Choroid plexus epithelial cell (primary cell): Measurements from ENCODE around the gene NABP1.

Experiments used
- DNase-seq: peaks from one replicate; pipeline ENCODE4 v3.0.0-alpha.2; 2010; ENCODE audit warnings: low read depth
- H3K4me3 ChIP-seq: 2 replicates; pipeline ENCODE4 v1.5.1; 2011; ENCODE audit warnings: low read depth, mild to moderate bottlenecking, control low read depth, low read length, moderate library complexity
- CTCF ChIP-seq: conservative IDR thresholded peaks from 2 replicates; pipeline ENCODE4 v1.5.1; 2011; ENCODE audit warnings: low read depth, mild to moderate bottlenecking, control low read depth, inconsistent platforms, low read length, moderate library complexity

Gene NABP1

GRCh38 chr2:191693778-191694177, 15.8 kb downstream of the NABP1 start:
- no peak overlapping the region for H3K4me3 ChIP-seq
- no peak for TF ChIP-seq CTCF
- peak; percentile 50 for DNase-seq

GRCh38 chr2:191696001-191696400, 18.1 kb downstream of the NABP1 start:
- no peak overlapping the region for H3K4me3 ChIP-seq
- no peak for TF ChIP-seq CTCF
- peak; percentile 99 for DNase-seq

- H3K4me3 ChIP-seq, result no peak overlapping the region
- no peak for DNase-seq
- no peak for TF ChIP-seq CTCF
Measured at GRCh38 chr2:191696966-191697365, 19.0 kb downstream of the NABP1 start.

GRCh38 chr2:191697870-191698269, 19.9 kb downstream of the NABP1 start:
- H3K4me3 ChIP-seq, result no peak overlapping the region
- DNase-seq, result no peak
- no peak for TF ChIP-seq CTCF

- TF ChIP-seq CTCF, result no peak
- DNase-seq, result no peak
- no peak overlapping the region for H3K4me3 ChIP-seq
Measured at GRCh38 chr2:191699341-191699945, 21.5 kb downstream of the NABP1 start.

- no peak overlapping the region for H3K4me3 ChIP-seq
Measured at GRCh38 chr2:191701029-191701428, 23.1 kb downstream of the NABP1 start.

More at GRCh38 chr2:191701029-191701428, 23.1 kb downstream of the NABP1 start:
- no peak for TF ChIP-seq CTCF
- no peak for DNase-seq
